CD14-positive monocyte (primary cell): ENCODE results near the gene FBXO8. TPM values are rescaled to one million over a fixed set of nuclear protein-coding genes. Genes with fewer than 3 reads are reported as not detected.

ENCODE experiments used
- DNase-seq, 3 donors: peaks; one replicate each; pipeline ENCODE4 v3.0.0-alpha.2; 2011 to 2022
- H2AFZ ChIP-seq: 2 replicates; pipeline ENCODE4 v1.6.0; 2012; ENCODE audit warnings: mild to moderate bottlenecking, low read depth, low read length, inconsistent platforms; ENCODE audit not compliant: insufficient read depth, poor library complexity, severe bottlenecking
- H3K27ac ChIP-seq, 2 donors: 1 replicate in 1 of 2; 2 replicates in 1 of 2; pipeline ENCODE4 v1.5.1; 2012 to 2013; ENCODE audit warnings: low read length in 2 of 2, control low read depth in 1 of 2, inconsistent platforms in 1 of 2, low read depth in 1 of 2, mild to moderate bottlenecking in 1 of 2
- H3K27me3 ChIP-seq, 2 donors: one replicate each; pipeline versions ENCODE4 v1.6.0 to v1.6.1; 2011 to 2013; ENCODE audit warnings: low read length in 2 of 2; ENCODE audit not compliant: control insufficient read depth in 2 of 2, insufficient read depth in 2 of 2
- H3K36me3 ChIP-seq, 2 donors: replicated peaks in 1 of 2; 1 replicate in 1 of 2; 2 replicates in 1 of 2; pipeline versions ENCODE4 v1.5.1 to v1.6.1; 2012 to 2013; ENCODE audit warnings: low read length in 2 of 2, control low read depth in 1 of 2, inconsistent platforms in 1 of 2, mild to moderate bottlenecking in 1 of 2; ENCODE audit not compliant: insufficient read depth in 2 of 2, control insufficient read depth in 1 of 2
- H3K4me1 ChIP-seq, 2 donors: 1 replicate in 1 of 2; 2 replicates in 1 of 2; pipeline versions ENCODE4 v1.5.1 to v1.6.1; 2012 to 2013; ENCODE audit warnings: low read length in 2 of 2, control low read depth in 1 of 2, inconsistent platforms in 1 of 2, mild to moderate bottlenecking in 1 of 2, moderate library complexity in 1 of 2; ENCODE audit not compliant: insufficient read depth in 2 of 2, control insufficient read depth in 1 of 2
- H3K4me2 ChIP-seq: replicated peaks from 2 replicates; pipeline ENCODE3; 2012; ENCODE audit warnings: low read length, moderate library complexity, mild to moderate bottlenecking; ENCODE audit not compliant: poor library complexity, severe bottlenecking; ENCODE audit errors: extremely low read depth
- H3K4me3 ChIP-seq, 3 experiments: fragments of 200-600 bp in 1 of 3; sonication (generic) in 1 of 3; replicated peaks in 1 of 3; 1 replicate in 2 of 3; 2 replicates in 1 of 3; pipeline ENCODE4 v1.5.1; 2011 to 2013; ENCODE audit warnings: low read length in 3 of 3, mild to moderate bottlenecking in 3 of 3, control low read depth in 2 of 3, low read depth in 2 of 3, inconsistent platforms in 1 of 3, moderate library complexity in 1 of 3
- H3K79me2 ChIP-seq: 2 replicates; pipeline ENCODE4 v1.6.0; 2012; ENCODE audit warnings: mild to moderate bottlenecking, control low read depth, inconsistent platforms, low read length, moderate library complexity; ENCODE audit not compliant: insufficient read depth
- H3K9ac ChIP-seq: 2 replicates; pipeline ENCODE4 v1.6.0; 2017; ENCODE audit warnings: low read length, mild to moderate bottlenecking; ENCODE audit not compliant: insufficient read depth, poor library complexity, severe bottlenecking
- H3K9me3 ChIP-seq, 2 donors: replicated peaks in 1 of 2; 1 replicate in 1 of 2; 2 replicates in 1 of 2; pipeline versions ENCODE4 v1.5.1 to v1.6.1; 2012 to 2013; ENCODE audit warnings: low read length in 2 of 2, control low read depth in 1 of 2; ENCODE audit not compliant: control insufficient read depth in 1 of 2, insufficient read depth in 1 of 2
- H4K20me1 ChIP-seq: 2 replicates; pipeline ENCODE4 v1.6.0; 2012; ENCODE audit warnings: mild to moderate bottlenecking, low read length, control low read depth, moderate library complexity; ENCODE audit not compliant: insufficient read depth
- H3K27ac Mint-ChIP-seq, 7 donors: one replicate each; pipeline ENCODE4 v1.8.0; 2020; ENCODE audit warnings: mild to moderate bottlenecking in 7 of 7, mixed read lengths in 7 of 7, moderate library complexity in 6 of 7, inconsistent platforms in 2 of 7
- H3K27me3 Mint-ChIP-seq, 3 donors: one replicate each; pipeline ENCODE4 v1.8.0; 2021 to 2022; ENCODE audit warnings: low read depth in 3 of 3, mild to moderate bottlenecking in 3 of 3, mixed read lengths in 3 of 3, moderate library complexity in 3 of 3, inconsistent platforms in 1 of 3
- H3K36me3 Mint-ChIP-seq, 2 donors: one replicate each; pipeline ENCODE4 v1.8.0; 2020; ENCODE audit warnings: mixed read lengths in 2 of 2, inconsistent platforms in 1 of 2, mild to moderate bottlenecking in 1 of 2
- H3K4me1 Mint-ChIP-seq: one replicate; pipeline ENCODE4 v1.8.0; 2020; ENCODE audit warnings: mild to moderate bottlenecking, mixed read lengths
- H3K4me3 Mint-ChIP-seq, 2 donors: one replicate each; pipeline ENCODE4 v1.8.0; 2020; ENCODE audit warnings: mild to moderate bottlenecking in 2 of 2, mixed read lengths in 2 of 2, moderate library complexity in 1 of 2
- H3K9me3 Mint-ChIP-seq, 7 donors: one replicate each; pipeline ENCODE4 v1.8.0; 2020 to 2022; ENCODE audit warnings: mixed read lengths in 7 of 7, mild to moderate bottlenecking in 6 of 7, moderate library complexity in 6 of 7, inconsistent platforms in 2 of 7
- WGBS: methylation state at CpG from one replicate; pipeline ENCODE4 v1.1.5; 2013; ENCODE audit warnings: missing lambda C conversion rate; ENCODE audit not compliant: insufficient coverage; 5-methylcytosine and 5-hydroxymethylcytosine counted together
- intact Hi-C, 2 donors: fragments of 100-400 bp; cut with micrococcal nuclease; formaldehyde crosslinking; loops; one replicate each; pipeline versions ENCODE4 v1.15.0 to v1.15.1; 2023
- polyA plus RNA-seq, 3 donors: library from polyadenylated mRNA; depleted of rRNA in 1 of 3; unstranded in 2 of 3; stranded (reverse) in 1 of 3; fragments of 300-500 nt in 2 of 3; fragments of >200 nt in 1 of 3; fragmentation: Illumina TruSeq in 2 of 3; gene quantifications; 1 replicate in 2 of 3; 2 replicates in 1 of 3; pipeline ENCODE4 v1.2.3, GENCODE V29; 2012 to 2021
- TF ChIP-seq, protein P1 (sequence below): fragments of 200-600 bp; IDR thresholded peaks from one replicate; pipeline ENCODE4 v1.8.0; 2022; ENCODE audit warnings: antibody characterized with exemption, mild to moderate bottlenecking

Gene FBXO8
- polyA plus RNA-seq, 3 donors, result 3.9 to 6.5 (median 5.4) TPM

DNA sequence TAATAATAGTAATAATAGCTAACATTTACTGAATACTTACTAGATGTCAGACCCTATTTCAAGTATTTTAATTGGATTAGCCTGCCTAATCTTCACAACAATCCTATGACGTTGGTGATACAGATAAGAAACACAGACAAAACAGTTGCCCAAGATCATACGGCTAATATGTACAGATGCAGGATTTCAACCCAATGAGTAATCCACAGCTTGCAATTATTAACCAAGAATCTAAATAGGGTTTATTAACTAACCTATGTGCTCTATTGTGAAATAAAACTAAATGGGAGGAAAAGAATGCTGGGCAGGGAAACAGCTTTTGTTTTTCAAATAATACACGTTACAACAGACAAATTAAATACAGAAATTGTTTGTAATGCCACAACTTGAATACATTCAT lies 23.4 kb downstream of the FBXO8 start:
- Mint-ChIP-seq H3K9me3 (no peaks in the 10 kb centered on the region), H3K27ac (no peak overlapping the region)
- intact Hi-C loops, result no loop called here

DNA sequence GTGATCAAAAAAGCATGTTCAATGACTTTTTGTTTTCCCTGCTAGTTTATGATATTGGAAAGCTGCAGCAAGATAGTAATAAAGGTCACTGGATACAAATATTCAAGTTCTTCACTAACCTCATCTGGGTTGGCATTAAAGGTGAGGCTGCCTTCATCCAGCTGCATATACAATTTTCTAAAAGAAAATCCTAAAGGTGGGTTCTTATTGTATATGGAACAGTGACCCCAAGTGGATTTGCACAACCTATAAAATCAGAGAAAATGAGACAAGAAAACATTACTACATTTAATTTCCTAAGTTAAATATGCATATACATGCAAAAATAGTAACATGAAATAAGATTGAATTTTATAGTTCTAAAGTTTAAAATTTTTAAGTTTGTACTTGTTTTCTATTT lies 23.9 kb downstream of the FBXO8 start:
- H3K9me3 Mint-ChIP-seq, result no peaks in the 10 kb centered on the region

More for the DNA sequence above, 23.4 kb downstream of the FBXO8 start:
- Mint-ChIP-seq H3K4me1 (peaks cover 5% of the 10 kb centered on the region), H3K4me3 (no peak overlapping the region), H3K27me3 (no peaks in the 10 kb centered on the region), H3K36me3 (peaks cover 23 to 29% of the 10 kb centered on the region in 2 donors)
- Histone ChIP-seq H4K20me1 (peaks cover 15% of the 10 kb centered on the region), H3K9me3 (no peaks in the 10 kb centered on the region), H3K27ac (no peak overlapping the region), H2AFZ (no peak overlapping the region), H3K36me3 (peaks cover 18 to 66% of the 10 kb centered on the region in 2 donors), H3K27me3 (no peaks in the 10 kb centered on the region), H3K9ac (no peak overlapping the region), H3K4me3 (no peak overlapping the region), H3K79me2 (peaks cover 16% of the 10 kb centered on the region), H3K4me2 (no peak overlapping the region), H3K4me1 (no peaks in the 10 kb centered on the region)
- WGBS, result no CpG with 5 or more reads among the region's 3 CpGs
- DNase-seq, result no peak
- TF ChIP-seq, protein P1, sequence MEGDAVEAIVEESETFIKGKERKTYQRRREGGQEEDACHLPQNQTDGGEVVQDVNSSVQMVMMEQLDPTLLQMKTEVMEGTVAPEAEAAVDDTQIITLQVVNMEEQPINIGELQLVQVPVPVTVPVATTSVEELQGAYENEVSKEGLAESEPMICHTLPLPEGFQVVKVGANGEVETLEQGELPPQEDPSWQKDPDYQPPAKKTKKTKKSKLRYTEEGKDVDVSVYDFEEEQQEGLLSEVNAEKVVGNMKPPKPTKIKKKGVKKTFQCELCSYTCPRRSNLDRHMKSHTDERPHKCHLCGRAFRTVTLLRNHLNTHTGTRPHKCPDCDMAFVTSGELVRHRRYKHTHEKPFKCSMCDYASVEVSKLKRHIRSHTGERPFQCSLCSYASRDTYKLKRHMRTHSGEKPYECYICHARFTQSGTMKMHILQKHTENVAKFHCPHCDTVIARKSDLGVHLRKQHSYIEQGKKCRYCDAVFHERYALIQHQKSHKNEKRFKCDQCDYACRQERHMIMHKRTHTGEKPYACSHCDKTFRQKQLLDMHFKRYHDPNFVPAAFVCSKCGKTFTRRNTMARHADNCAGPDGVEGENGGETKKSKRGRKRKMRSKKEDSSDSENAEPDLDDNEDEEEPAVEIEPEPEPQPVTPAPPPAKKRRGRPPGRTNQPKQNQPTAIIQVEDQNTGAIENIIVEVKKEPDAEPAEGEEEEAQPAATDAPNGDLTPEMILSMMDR, result no peak

More for the DNA sequence above, 23.9 kb downstream of the FBXO8 start:
- H3K79me2 ChIP-seq, result peaks cover 10% of the 10 kb centered on the region
- no peak overlapping the region for H3K27ac ChIP-seq
- H3K36me3 ChIP-seq, result peaks cover 21 to 71% of the 10 kb centered on the region in 2 donors
- Mint-ChIP-seq H3K27ac (no peak overlapping the region), H3K4me1 (peaks cover 5% of the 10 kb centered on the region), H3K27me3 (no peaks in the 10 kb centered on the region), H3K4me3 (no peak overlapping the region), H3K36me3 (peaks cover 23 to 32% of the 10 kb centered on the region in 2 donors)
- no peak overlapping the region for H3K4me3 ChIP-seq
- no peak overlapping the region for H3K4me2 ChIP-seq
- DNase-seq, result no peak
- TF ChIP-seq, protein P1, result no peak
- H3K9me3 ChIP-seq, result no peaks in the 10 kb centered on the region
- peaks cover 15% of the 10 kb centered on the region for H4K20me1 ChIP-seq
- no peak overlapping the region for H2AFZ ChIP-seq
- H3K27me3 ChIP-seq, result no peaks in the 10 kb centered on the region
- intact Hi-C loops, result no loop called here
- H3K9ac ChIP-seq, result no peak overlapping the region
- no peaks in the 10 kb centered on the region for H3K4me1 ChIP-seq
